Skin epidermis (tissue), 12 donors: Measurements from ENCODE around the gene MRNIP.
A peak's percentile ranks its signal among the peaks of the same experiment; 100 is the strongest.
"Not testable (repeated sequence)": the region's sequence is repeated elsewhere in the genome, so short reads cannot be mapped to it uniquely, and the experiment has no call there.

Experiments used
- H3K27ac ChIP-seq, 21 experiments: fragments of 200-600 bp; sonication (generic) in 11 of 21; one replicate each; pipeline ENCODE4 v1.5.0; 2020; ENCODE audit warnings: mild to moderate bottlenecking in 3 of 21, inconsistent platforms in 2 of 21, moderate library complexity in 2 of 21
- H3K4me3 ChIP-seq, 7 experiments: fragments of 200-600 bp; sonication (generic) in 2 of 7; one replicate each; pipeline ENCODE4 v1.5.0; 2020; ENCODE audit warnings: inconsistent platforms in 2 of 7, mild to moderate bottlenecking in 2 of 7, moderate library complexity in 1 of 7

Gene MRNIP

GRCh38 chr5:179873588-179874110 lies 15.0 kb upstream of the MRNIP start:
- Histone ChIP-seq H3K27ac (no peak overlapping the region), H3K4me3 (no peak overlapping the region)

GRCh38 chr5:179872828-179873575 lies 14.4 kb upstream of the MRNIP start:
- H3K27ac ChIP-seq, result no peak overlapping the region
- no peak overlapping the region for H3K4me3 ChIP-seq

- Histone ChIP-seq H3K4me3 (no peak overlapping the region), H3K27ac (no peak overlapping the region)
Measured at GRCh38 chr5:179872055-179872827, 13.6 kb upstream of the MRNIP start.

GRCh38 chr5:179871533-179871932 lies 12.9 kb upstream of the MRNIP start:
- H3K4me3 ChIP-seq, H3K27ac ChIP-seq: not testable (repeated sequence)

- Histone ChIP-seq H3K4me3 (no peak overlapping the region), H3K27ac (no peak overlapping the region)
Measured at GRCh38 chr5:179870952-179871351, 12.3 kb upstream of the MRNIP start.

GRCh38 chr5:179870403-179870903 lies 11.8 kb upstream of the MRNIP start:
- H3K4me3 ChIP-seq, result no peak overlapping the region
- H3K27ac ChIP-seq, result no peak overlapping the region

- no peak overlapping the region for H3K4me3 ChIP-seq
- no peak overlapping the region for H3K27ac ChIP-seq
Measured at GRCh38 chr5:179869641-179870402, 11.2 kb upstream of the MRNIP start.

GRCh38 chr5:179869101-179869500 lies 10.5 kb upstream of the MRNIP start:
- Histone ChIP-seq H3K4me3 (no peak overlapping the region), H3K27ac (no peak overlapping the region)

GRCh38 chr5:179868541-179868940 lies 9.9 kb upstream of the MRNIP start:
- Histone ChIP-seq H3K4me3 (no peak overlapping the region), H3K27ac (no peak overlapping the region)

GRCh38 chr5:179867476-179867875 lies 8.9 kb upstream of the MRNIP start:
- no peak overlapping the region for H3K27ac ChIP-seq
- no peak overlapping the region for H3K4me3 ChIP-seq

GRCh38 chr5:179867079-179867465 lies 8.5 kb upstream of the MRNIP start:
- Histone ChIP-seq H3K27ac (no peak overlapping the region), H3K4me3 (no peak overlapping the region)

- Histone ChIP-seq H3K4me3 (no peak overlapping the region), H3K27ac (no peak overlapping the region)
Measured at GRCh38 chr5:179866241-179867078, 7.8 kb upstream of the MRNIP start.

- Histone ChIP-seq H3K27ac (no peak overlapping the region), H3K4me3 (no peak overlapping the region)
Measured at GRCh38 chr5:179865491-179866240, 7.0 kb upstream of the MRNIP start.

GRCh38 chr5:179864686-179865085 lies 6.1 kb upstream of the MRNIP start:
- no peak overlapping the region for H3K4me3 ChIP-seq
- no peak overlapping the region for H3K27ac ChIP-seq

- Histone ChIP-seq H3K4me3 (no peak overlapping the region), H3K27ac (no peak overlapping the region)
Measured at GRCh38 chr5:179863449-179864085, 5.0 kb upstream of the MRNIP start.

GRCh38 chr5:179862891-179863290 lies 4.3 kb upstream of the MRNIP start:
- Histone ChIP-seq H3K4me3 (no peak overlapping the region), H3K27ac (no peak overlapping the region)

- Histone ChIP-seq H3K27ac (no peak overlapping the region), H3K4me3 (no peak overlapping the region)
Measured at GRCh38 chr5:179862296-179862695, 3.7 kb upstream of the MRNIP start.

- Histone ChIP-seq H3K4me3 (no peak overlapping the region), H3K27ac (peak overlapping the region in 1 of 21 experiments; percentile 94)
Measured at GRCh38 chr5:179860301-179860700, 1.7 kb upstream of the MRNIP start.
